ENCODE data around the gene NEK6.

NEK6 gene

DNA sequence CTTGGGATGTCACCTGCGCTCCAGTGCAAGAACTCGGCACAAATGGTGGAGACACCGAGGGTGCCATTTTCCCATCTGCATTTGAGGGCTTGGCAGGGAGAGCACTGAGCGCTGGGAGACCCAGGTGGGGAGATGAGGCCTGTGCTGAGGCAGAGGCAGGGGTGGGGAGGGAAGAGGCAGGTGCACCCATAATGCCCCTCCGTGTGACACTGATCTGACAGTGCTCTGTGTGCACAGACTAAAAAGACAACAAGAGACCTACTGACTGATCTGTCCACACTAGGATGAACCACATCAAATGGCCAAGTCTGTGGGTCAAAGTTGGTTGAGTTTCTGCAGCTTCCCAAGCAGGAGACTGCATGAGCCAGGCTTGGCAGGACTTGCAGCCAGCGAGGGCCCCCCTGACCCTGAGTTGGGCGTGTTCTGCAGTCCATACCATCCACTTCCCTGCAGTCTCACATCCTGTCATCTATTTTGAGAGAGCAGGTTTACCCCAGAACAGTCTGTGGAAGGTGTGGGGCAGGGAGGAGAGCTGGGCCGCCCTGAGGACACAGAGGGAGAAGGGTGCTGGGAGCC is 41.9 kb downstream of the NEK6 start (continued):
- TF ChIP-seq, protein P1, sequence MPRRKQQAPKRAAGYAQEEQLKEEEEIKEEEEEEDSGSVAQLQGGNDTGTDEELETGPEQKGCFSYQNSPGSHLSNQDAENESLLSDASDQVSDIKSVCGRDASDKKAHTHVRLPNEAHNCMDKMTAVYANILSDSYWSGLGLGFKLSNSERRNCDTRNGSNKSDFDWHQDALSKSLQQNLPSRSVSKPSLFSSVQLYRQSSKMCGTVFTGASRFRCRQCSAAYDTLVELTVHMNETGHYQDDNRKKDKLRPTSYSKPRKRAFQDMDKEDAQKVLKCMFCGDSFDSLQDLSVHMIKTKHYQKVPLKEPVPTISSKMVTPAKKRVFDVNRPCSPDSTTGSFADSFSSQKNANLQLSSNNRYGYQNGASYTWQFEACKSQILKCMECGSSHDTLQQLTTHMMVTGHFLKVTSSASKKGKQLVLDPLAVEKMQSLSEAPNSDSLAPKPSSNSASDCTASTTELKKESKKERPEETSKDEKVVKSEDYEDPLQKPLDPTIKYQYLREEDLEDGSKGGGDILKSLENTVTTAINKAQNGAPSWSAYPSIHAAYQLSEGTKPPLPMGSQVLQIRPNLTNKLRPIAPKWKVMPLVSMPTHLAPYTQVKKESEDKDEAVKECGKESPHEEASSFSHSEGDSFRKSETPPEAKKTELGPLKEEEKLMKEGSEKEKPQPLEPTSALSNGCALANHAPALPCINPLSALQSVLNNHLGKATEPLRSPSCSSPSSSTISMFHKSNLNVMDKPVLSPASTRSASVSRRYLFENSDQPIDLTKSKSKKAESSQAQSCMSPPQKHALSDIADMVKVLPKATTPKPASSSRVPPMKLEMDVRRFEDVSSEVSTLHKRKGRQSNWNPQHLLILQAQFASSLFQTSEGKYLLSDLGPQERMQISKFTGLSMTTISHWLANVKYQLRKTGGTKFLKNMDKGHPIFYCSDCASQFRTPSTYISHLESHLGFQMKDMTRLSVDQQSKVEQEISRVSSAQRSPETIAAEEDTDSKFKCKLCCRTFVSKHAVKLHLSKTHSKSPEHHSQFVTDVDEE (CRISPR knock-in tag; IDR thresholded peaks at IDR 0.05) = no peak
- TF ChIP-seq GLIS3 (CRISPR knock-in tag; IDR thresholded peaks at IDR 0.05) = no peak
- no peak for TF ChIP-seq SNAI2 (CRISPR knock-in tag; IDR thresholded peaks at IDR 0.05)

DNA sequence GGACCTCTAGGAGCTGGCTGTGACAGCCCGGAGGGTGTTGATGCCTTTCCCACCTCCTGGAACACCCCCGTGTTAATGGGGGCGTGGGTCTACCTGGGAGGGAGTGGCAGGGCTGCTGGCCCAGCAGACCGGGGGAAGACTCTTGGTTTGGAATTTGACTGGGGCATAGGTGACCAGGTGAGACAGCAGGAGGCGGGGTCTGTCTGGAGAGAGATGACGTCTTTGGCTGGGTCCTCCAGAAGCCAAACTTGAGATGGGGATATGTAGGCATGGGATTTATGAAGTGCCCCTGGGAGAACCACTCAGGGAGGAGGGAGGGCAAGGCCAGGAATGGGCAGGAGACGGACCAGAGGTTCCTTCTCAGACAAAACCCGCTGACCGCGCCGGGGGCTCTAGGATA is 42.6 kb downstream of the NEK6 start:
- TF ChIP-seq SNAI2 (CRISPR knock-in tag; IDR thresholded peaks at IDR 0.05) = no peak
- TF ChIP-seq ZNF8 (CRISPR knock-in tag; IDR thresholded peaks at IDR 0.05) = no peak
- TF ChIP-seq, protein P1 (CRISPR knock-in tag; IDR thresholded peaks at IDR 0.05) = no peak
- TF ChIP-seq ZNF565 (CRISPR knock-in tag; conservative IDR thresholded peaks at IDR 0.05; ENCODE audit: low read depth) = no peak
- no peak for TF ChIP-seq ESRRG (CRISPR knock-in tag; IDR thresholded peaks at IDR 0.05)
- no peak for TF ChIP-seq ZNF70 (CRISPR knock-in tag; IDR thresholded peaks at IDR 0.05)
- TF ChIP-seq BACH2 (CRISPR knock-in tag; IDR thresholded peaks at IDR 0.05; ENCODE audit: borderline replicate concordance) = no peak

DNA sequence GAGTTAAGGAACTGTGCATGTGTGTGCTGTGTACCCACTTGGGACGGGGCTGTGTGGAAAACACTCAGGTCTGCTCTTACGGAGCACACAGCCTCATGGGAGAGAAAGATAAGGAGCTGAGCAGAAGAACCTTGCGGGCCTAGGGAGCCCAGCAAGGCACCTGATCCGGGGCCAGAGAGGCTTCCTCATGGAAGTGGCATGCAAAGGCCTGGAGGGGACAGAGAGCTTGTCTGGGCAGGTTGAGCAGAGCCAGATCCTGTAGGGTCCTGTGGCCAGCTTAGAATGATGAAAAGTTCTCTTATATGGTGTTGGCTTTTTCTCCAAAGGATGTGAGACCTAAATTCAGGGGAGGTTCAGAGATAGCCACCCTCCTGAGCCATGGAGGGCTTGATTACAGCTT is 45.2 kb downstream of the NEK6 start:
- TF ChIP-seq ZNF8 (CRISPR knock-in tag; IDR thresholded peaks at IDR 0.05) (no peak), SNAI2 (CRISPR knock-in tag; IDR thresholded peaks at IDR 0.05) (no peak), GLIS3 (CRISPR knock-in tag; IDR thresholded peaks at IDR 0.05) (no peak), TCF4 (CRISPR knock-in tag; IDR thresholded peaks at IDR 0.05; ENCODE audit: borderline replicate concordance) (no peak)
- TF ChIP-seq, protein P2, sequence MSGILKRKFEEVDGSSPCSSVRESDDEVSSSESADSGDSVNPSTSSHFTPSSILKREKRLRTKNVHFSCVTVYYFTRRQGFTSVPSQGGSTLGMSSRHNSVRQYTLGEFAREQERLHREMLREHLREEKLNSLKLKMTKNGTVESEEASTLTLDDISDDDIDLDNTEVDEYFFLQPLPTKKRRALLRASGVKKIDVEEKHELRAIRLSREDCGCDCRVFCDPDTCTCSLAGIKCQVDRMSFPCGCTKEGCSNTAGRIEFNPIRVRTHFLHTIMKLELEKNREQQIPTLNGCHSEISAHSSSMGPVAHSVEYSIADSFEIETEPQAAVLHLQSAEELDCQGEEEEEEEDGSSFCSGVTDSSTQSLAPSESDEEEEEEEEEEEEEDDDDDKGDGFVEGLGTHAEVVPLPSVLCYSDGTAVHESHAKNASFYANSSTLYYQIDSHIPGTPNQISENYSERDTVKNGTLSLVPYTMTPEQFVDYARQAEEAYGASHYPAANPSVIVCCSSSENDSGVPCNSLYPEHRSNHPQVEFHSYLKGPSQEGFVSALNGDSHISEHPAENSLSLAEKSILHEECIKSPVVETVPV (CRISPR knock-in tag; IDR thresholded peaks at IDR 0.05) = no peak
- no peak for ATAC-seq

More for the DNA sequence above, 42.6 kb downstream of the NEK6 start:
- ATAC-seq = no peak

GRCh38 chr9:124303762-124304161 is 46.0 kb downstream of the NEK6 start:
- ATAC-seq = no peak
- TF ChIP-seq SNAI2 (CRISPR knock-in tag; IDR thresholded peaks at IDR 0.05) (no peak), OSR1 (CRISPR knock-in tag; IDR thresholded peaks at IDR 0.05) (no peak), ARNTL (CRISPR knock-in tag; IDR thresholded peaks at IDR 0.05; ENCODE audit: borderline replicate concordance, low read depth) (no peak), ZFP30 (CRISPR knock-in tag; IDR thresholded peaks at IDR 0.05) (no peak), PATZ1 (CRISPR knock-in tag; IDR thresholded peaks at IDR 0.05; ENCODE audit: borderline replicate concordance) (no peak), CSDC2 (CRISPR knock-in tag; IDR thresholded peaks at IDR 0.05) (no peak), TCF4 (CRISPR knock-in tag; IDR thresholded peaks at IDR 0.05; ENCODE audit: borderline replicate concordance) (no peak), RARB (CRISPR knock-in tag; IDR thresholded peaks at IDR 0.05) (no peak), ZNF8 (CRISPR knock-in tag; IDR thresholded peaks at IDR 0.05) (no peak), ZFP3 (CRISPR knock-in tag; IDR thresholded peaks at IDR 0.05) (no peak), PPARA (CRISPR knock-in tag; IDR thresholded peaks at IDR 0.05; ENCODE audit: borderline replicate concordance) (no peak), BACH2 (CRISPR knock-in tag; IDR thresholded peaks at IDR 0.05; ENCODE audit: borderline replicate concordance) (no peak)
- TF ChIP-seq, protein P3, sequence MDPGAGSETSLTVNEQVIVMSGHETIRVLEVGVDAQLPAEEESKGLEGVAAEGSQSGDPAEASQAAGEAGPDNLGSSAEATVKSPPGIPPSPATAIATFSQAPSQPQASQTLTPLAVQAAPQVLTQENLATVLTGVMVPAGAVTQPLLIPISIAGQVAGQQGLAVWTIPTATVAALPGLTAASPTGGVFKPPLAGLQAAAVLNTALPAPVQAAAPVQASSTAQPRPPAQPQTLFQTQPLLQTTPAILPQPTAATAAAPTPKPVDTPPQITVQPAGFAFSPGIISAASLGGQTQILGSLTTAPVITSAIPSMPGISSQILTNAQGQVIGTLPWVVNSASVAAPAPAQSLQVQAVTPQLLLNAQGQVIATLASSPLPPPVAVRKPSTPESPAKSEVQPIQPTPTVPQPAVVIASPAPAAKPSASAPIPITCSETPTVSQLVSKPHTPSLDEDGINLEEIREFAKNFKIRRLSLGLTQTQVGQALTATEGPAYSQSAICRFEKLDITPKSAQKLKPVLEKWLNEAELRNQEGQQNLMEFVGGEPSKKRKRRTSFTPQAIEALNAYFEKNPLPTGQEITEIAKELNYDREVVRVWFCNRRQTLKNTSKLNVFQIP (CRISPR knock-in tag; IDR thresholded peaks at IDR 0.05; ENCODE audit: borderline replicate concordance, low read depth) = no peak

Measured in SK-N-SH treated with all-trans-retinoic acid at 6 μM for 48 hours (cell line).